CD4-positive, alpha-beta T cell treated with Interleukin-15 for 4 hours (primary cell): ENCODE data around the gene GH1.
A peak's percentile ranks its signal among the peaks of the same experiment; 100 is the strongest.
"Not testable (repeated sequence)": the region's sequence is repeated elsewhere in the genome, so short reads cannot be mapped to it uniquely, and the experiment has no call there.

ENCODE experiments used
- DNase-seq: peaks from one replicate; pipeline ENCODE4 v3.0.0-alpha.2; 2020; ENCODE audit warnings: low spot score

Gene GH1

GRCh38 chr17:63926164-63926563, 7.5 kb upstream of the GH1 start:
- DNase-seq, result no peak

DNA sequence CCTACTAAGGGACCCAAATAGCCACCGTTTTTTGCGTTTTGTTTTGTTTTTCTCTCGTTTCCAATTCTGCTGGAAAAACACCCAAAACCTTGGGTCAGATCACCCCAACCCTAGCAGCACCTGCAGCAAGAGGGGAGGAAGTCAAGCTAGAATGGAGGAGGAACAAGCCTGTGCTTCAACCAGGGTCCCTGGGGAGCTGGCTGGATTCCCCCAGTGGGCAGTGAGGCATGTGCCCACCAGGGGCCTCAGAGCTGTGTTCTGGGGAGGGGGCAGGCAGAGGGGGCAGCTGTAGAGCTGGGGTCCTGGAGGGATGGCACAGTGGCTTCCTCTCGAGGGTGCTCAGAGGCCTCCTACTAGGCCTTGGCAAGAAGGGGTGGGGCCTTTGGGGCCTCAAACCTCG, 7.0 kb upstream of the GH1 start:
- DNase-seq, result no peak

GRCh38 chr17:63922402-63922801, 3.8 kb upstream of the GH1 start:
- DNase-seq, result not testable (repeated sequence)

- not testable (repeated sequence) for DNase-seq
These were observed 2.1 kb upstream of the GH1 start for GRCh38 chr17:63920779-63921178.

DNA sequence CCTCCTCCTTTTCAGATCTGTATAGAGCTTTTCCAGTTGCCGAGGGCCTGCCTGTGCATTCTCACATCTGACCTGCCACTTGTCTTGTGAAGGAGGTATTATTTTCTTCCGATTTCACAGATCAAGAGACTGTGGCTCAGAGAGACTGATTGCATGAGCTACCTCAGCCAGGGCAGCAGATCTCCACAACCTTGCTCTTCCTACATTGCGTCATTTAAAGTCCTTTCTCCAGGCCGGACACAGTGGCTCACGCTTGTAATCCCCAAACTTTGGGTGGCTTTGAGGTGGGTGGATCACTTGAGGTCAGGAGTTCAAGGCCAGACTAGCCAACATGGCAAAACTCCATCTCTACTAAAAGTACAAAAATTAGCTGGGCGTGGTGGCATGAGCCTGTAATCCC, 1.4 kb upstream of the GH1 start:
- DNase-seq, result not testable (repeated sequence)

- peak; percentile 81 for DNase-seq
These were observed 678 bp upstream of the GH1 start for GRCh38 chr17:63919311-63919723.

DNA sequence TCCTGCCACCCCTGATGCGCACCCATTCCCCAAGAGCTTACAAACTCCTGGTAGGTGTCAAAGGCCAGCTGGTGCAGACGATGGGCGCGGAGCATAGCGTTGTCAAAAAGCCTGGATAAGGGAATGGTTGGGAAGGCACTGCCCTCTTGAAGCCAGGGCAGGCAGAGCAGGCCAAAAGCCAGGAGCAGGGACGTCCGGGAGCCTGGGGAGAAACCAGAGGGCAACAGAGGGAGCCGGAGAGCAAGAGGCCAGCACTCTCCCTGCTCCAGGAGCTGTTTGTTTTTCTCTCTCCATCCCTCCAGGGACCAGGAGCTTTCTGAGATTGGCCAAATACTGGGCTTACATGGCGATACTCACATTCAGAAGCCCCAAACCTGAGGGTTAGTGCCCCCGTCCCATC, 334 bp downstream of the GH1 start:
- no peak for DNase-seq

DNA sequence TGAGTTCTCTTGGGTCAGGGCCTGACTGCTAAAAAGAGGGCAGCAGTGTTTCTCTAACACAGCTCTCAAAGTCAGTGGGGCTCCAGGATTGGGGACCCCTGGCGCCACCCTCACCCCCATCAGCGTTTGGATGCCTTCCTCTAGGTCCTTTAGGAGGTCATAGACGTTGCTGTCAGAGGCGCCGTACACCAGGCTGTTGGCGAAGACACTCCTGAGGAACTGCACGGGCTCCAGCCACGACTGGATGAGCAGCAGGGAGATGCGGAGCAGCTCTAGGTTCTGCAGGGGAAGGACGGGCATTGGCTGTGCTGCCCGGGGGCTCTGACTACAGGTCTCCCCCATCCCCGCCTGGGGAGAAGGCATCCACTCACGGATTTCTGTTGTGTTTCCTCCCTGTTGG, 993 bp downstream of the GH1 start:
- no peak for DNase-seq

DNA sequence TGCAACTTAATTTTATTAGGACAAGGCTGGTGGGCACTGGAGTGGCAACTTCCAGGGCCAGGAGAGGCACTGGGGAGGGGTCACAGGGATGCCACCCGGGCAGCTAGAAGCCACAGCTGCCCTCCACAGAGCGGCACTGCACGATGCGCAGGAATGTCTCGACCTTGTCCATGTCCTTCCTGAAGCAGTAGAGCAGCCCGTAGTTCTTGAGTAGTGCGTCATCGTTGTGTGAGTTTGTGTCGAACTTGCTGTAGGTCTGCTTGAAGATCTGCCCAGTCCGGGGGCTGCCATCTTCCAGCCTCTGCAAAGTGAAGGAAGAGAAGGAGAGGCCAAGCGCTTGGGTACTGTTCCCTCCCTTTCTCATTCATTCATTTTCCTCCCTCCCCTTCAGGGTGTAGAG, 1.4 kb downstream of the GH1 start:
- not testable (repeated sequence) for DNase-seq

GRCh38 chr17:63916566-63917185, 2.0 kb downstream of the GH1 start:
- peak; percentile 31 for DNase-seq

DNA sequence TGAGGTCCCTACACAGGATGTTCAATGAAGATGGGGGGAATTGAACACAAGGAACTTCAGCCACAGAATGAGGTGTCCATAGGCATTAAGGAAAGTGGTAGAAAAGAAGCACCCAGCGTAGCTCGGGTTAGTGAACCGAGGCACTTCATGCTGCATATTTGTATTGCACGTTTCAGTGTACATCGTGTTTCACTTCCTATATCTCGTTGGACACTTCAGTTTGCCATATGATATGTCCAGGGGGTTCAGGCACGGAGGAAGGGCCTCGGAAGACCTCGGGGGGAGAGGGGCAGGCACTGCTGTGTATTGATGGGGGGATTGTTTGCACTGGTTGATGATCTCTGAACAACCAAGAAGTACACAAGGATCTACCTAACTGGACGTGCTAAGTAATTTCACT, 2.9 kb downstream of the GH1 start:
- DNase-seq, result not testable (repeated sequence)

GRCh38 chr17:63914471-63914870, 4.2 kb downstream of the GH1 start:
- no peak for DNase-seq

GRCh38 chr17:63911657-63912100, 7.0 kb downstream of the GH1 start:
- DNase-seq, result peak; percentile 59

GRCh38 chr17:63911041-63911635, 7.5 kb downstream of the GH1 start, which contains the start of gene CSHL1:
TSS of gene CSHL1 (minus strand) at chr17:63911258. CDS start at chr17:63911196, 62 bp downstream.
- no peak for DNase-seq

- DNase-seq, result no peak
These were observed 8.5 kb downstream of the GH1 start for GRCh38 chr17:63910096-63910495.

DNA sequence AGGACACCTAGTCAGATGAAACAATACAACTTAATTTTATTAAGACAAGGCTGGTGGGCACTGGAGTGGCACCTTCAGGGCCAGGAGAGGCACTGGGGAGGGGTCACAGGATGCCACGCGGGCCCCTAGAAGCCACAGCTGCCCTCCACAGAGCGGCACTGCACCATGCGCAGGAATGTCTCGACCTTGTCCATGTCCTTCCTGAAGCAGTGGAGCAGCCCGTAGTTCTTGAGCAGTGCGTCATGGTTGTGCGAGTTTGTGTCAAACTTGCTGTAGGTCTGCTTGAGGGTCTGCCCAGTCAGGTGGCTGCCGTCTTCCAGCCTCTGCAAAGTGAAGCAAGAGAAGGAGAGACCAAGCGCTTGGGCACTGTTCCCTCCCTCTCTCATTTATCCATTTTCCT, 9.1 kb downstream of the GH1 start:
- not testable (repeated sequence) for DNase-seq

GRCh38 chr17:63907161-63907778, 11.4 kb downstream of the GH1 start:
- not testable (repeated sequence) for DNase-seq

DNA sequence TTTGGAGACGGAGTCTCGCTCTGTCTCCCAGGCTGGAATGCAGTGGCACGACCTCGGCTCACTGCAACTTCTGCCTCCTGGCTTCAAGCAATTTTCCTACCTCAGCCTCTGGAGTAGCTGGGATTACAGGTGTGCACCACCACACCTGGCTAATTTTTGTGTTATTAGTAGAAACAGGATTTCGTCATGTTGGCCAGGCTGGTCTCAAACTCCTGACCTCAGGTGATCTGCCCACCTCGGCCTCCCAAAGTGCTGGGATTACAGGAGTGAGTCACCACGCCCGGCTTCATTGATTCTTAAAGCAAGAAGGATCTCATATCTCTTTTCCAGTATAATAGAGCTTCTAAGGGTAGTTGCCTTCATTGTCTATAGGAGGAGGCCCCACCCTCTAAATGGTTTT, 13.8 kb downstream of the GH1 start:
- not testable (repeated sequence) for DNase-seq

GRCh38 chr17:63903787-63904201, 14.8 kb downstream of the GH1 start:
- DNase-seq, result peak; percentile 60

- DNase-seq, result not testable (repeated sequence)
These were observed 16.7 kb downstream of the GH1 start for GRCh38 chr17:63901971-63902370.

GRCh38 chr17:63898899-63899798, 19.5 kb downstream of the GH1 start:
- DNase-seq, result peak; percentile 60
